GM21526 (cell line): ENCODE results near the gene ZC3H8.
"Not testable (repeated sequence)": the region's sequence is repeated elsewhere in the genome, so short reads cannot be mapped to it uniquely, and the experiment has no call there.

ENCODE experiments used
- ATAC-seq: cut with Tn5 transposase; IDR thresholded peaks from one replicate; pipeline ENCODE4 v1.9.1; 2021; ENCODE audit warnings: moderate library complexity; ENCODE audit not compliant: unreplicated experiment, low FRiP score

Gene ZC3H8

DNA sequence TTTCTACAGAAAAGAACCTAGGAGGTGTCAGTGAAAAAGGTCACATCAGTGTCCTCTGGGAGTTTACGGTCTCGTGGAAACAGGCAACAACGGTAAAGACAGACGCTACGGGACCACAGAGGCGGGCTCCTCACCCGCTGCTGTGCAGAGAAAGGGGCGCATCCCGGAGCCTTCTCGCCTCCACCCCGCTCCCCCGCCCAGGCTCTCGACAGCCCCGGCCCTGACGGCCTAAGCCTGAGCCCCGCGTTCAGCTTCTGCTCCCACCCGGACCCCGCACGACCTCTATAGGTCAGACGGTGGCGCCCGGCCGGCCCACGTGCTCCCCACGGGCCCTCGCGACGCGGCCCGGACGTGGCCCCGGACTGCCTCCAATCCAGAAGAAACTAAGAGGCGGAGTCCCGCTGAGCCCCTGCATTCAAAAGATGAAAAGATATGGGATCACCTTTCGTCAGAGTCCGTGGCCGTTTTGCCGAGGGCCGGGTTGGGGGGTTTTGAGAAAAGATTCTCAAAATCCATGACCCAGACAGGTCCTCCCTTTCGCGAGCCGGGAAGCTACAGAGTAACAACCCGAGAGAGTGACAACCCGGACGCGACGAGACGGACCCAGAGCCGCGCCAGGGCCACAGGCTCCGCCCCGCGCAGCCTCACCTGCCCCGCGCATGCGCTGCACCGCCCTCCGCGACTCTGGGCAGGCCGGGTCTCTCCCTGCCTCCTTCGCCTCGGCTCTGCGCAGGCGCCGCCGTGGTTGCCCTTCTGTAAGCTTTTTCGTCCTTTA lies at the start of gene ZC3H8:
Gene ZC3H8 (minus strand): TSS at position 577 of the 775 bp plus-strand sequence. CDS start 61 bp downstream, at position 516.
- peak; percentile 85 for ATAC-seq

DNA sequence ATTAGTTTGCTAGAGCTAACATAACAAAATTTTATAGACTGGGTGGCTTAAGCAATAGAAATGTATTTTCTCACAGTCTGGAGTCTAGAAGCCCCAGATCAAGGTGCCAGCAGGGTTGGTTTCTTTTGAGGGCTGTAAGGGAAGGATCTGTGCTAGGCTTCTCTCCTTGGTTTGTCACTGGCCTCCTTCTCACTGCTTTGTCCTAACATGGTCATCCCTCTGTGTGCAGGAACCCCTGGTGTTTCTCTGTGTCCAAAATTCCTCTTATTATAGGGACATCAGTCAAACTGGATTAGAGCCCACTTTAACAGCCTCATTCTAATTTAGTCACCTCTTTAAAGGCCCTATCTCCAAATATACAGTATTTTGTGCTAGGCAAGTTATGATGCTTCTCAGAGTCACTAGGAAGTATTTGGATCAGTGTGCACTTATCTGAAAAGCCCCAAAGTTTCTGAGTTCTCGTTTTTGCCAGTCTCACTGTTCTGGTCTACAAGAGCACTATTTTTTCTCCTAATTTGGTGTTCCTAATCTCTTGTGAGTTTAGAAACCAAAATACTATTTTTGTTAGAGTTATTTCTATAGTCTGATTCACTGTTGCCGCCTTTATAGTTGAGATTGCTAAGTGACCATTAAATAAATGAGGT lies 49.6 kb upstream of the ZC3H8 start:
- ATAC-seq: no peak

- no peak for ATAC-seq
These were observed 47.1 kb upstream of the ZC3H8 start for GRCh38 chr2:112301973-112302372.

DNA sequence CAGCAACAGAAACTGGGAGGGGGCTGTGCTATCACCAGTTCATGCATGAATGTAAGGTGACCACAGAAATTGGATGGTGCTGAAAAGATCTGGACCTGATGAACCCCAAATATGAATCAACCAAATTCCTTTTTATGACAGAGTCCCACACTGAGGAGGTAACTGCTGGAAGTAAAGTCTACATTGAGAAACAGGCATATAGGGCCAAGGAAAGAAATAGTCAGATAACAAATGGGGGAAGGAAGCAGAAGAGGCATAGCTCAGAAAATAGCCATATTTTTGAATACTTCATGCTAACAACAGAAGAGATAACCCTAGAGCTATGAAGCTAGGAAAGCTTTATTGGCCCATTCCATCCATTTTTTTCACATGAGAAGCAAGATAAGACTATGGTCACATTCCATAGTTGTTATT lies 46.3 kb upstream of the ZC3H8 start:
- no peak for ATAC-seq

DNA sequence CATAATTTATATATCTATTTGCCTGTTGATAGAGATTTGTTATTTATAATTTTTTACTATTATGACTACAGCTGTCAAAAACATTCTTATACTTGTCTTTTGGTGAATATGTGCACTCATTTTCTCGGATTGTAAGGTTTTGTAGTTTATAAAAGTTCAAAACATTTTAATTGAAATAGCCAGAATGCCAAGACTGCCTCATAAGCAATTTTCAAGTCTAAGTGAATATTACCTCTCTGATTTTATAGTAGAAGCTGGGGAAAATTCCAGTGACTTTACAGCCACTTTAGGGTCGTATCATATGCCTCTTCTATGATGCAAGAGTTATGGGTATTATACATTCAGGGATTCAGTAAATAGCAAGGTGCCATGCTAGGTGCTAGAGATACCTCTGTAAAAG lies 41.6 kb upstream of the ZC3H8 start:
- no peak for ATAC-seq

GRCh38 chr2:112295407-112296078 lies 40.7 kb upstream of the ZC3H8 start:
- ATAC-seq: no peak

GRCh38 chr2:112293636-112294401 lies 39.0 kb upstream of the ZC3H8 start:
- ATAC-seq: no peak

DNA sequence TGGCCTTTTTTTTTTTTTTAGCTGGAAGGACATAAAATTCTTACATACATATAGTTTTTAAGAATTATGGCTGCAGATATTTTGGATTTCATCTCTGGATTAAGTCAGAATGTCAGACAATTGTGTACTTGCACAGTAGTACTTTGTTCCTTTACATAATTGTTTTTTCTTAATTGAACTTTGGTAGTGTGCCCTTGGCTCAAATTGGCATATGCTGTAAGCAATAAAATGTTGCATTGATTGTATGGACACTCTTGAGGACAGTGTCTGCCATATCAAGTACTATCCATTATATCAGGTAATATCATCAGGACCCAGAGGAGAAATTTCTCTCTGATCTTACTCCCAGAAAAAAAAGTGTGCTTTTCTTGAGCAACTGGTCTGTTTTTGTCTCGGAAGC lies 35.8 kb upstream of the ZC3H8 start:
- ATAC-seq: no peak

DNA sequence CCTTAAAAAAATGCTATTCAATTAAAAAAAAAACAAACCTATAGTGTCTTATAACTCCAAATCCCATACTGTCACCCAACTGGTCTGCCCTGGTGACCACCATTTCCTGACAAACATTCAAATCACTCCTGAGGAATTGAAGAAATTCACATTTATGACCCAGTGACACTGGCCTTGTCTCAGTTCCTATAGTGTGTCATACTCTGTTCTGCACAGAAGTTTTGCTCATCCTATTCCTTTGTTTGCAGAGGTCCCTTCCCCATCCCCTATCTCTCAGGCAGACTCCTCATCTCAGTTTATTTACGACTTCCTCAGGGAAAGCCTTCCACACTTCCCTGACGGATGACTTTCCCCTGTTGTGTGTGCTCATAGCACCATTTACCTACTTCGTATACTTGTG lies 35.2 kb upstream of the ZC3H8 start:
- ATAC-seq: no peak

DNA sequence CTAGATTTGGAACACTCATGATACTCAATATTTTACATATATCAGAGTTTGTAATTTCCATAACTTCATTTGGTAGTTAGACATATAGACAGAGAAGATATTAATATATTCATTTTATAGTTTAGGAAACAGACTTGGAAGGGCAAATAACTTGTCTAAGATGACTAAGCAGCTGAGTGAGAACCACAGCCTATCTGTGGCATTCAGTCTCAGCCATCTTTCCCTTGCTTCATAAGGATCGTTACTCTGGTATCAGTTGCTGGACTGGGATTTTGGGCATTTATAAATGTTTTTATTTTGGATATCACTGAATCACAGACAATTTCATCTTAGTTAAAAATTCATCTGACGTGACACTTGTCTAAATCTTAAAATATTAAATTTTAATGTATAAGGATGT lies 28.7 kb upstream of the ZC3H8 start:
- ATAC-seq: not testable (repeated sequence)

DNA sequence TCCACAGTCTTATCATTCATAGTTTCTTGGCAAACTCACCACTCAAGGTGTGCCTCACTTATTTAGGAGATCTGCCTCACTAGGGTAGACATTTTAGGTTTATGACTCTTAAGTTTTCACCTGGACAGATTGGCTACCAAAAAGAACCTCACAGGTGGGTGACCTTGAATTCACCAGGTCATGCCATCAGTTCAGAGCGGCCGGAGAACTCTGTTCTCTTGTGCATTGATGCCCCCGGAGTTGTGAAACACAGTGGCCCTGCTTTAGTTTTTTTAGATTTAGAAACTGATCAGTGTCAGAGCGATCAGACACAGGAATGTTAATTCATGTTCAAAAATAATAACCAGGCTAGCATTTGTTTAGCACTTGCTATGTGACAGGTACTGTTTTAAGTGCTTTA lies 27.2 kb upstream of the ZC3H8 start:
- not testable (repeated sequence) for ATAC-seq

DNA sequence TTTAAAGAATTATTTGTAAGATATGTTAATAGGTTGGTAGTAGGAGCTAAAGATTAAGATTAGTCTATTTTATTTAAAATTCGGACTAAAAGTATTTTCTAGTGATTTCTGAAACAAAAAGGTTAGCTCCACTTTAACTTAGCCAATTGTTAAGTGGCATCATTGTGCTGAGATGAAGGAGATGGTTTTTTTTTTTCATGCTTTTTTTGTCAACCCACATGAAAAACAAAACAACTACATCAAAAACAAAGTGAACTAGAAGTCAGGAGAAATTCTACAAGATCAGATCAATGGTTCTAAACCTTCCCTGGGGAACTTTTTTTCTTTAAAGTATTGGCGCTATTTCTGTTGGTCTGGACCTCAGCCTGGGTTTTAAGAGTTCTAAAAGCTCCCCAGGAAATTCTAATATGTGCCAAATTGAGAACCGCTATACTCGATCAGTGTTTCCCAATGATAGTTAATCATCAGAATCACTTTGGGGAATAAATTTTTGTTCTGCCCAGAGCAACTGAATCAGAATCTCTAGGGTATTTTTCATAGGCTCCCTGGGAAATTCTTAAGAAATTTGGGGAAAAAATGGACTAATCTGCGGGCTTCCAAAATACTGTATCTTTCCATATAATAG lies 22.9 kb upstream of the ZC3H8 start:
- ATAC-seq: no peak

DNA sequence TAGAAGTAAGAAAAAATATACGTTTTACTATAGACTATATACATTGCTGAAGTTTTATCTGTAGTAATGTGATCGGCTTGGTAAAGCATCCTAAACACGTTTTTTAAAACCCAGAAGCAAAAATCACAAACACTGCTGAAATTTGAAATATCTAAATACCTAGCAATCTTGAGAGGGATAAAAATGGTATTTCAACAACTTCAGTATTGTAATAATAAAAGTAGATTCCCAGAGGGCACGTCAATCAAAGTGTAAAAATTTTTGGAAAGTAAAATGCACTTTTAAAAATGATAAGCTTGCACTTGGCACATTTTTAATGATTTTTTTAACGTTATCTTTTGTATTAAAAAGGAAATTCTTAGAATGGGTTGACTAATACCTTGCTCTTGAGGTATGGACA lies 22.1 kb upstream of the ZC3H8 start:
- no peak for ATAC-seq

DNA sequence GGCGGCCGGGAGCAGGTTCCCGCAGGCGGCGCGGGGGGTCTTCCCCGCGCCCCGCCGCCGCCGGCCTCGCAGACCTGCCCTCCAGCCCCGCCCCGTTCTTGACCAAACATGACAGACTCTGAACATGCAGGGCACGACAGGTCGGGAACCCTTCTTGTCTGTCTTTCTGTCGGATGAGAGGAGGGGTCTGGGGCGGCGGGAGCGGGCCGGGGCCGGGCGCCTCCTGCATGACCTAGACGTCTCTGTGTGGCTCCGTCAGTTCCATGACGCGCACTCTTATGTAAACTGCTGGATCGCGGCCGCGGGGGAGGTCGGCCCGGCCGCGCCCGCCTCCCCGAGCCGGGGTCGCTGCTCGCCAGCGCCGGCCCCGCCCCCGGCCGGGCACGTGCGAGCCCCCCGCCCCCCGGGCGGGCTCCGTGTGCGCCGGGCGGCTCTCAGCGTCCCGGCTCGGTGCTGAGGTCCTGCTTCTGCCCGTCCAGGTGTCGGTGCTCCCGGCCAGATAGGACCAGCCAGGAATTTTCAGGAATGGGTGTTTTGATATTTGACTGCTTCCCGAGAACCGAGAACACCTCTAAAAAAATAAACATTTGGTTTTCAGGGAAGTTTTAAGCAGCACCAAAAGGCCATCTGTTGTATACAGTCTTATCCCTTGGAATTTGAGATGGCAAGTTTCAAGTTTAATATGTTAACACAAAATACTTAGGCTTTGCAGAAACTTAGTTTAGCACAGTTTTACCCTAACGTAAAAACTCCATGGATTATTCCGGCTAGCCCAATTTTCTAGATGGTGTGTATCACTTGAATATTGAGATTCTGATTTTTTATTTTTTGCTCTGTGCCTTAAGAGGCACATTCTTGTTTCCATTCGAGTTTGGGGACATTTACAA lies 21.3 kb upstream of the ZC3H8 start:
- ATAC-seq: peak; percentile 42

- peak; percentile 89 for ATAC-seq
These were observed 20.6 kb upstream of the ZC3H8 start, which contains the start of gene ZC3H6 for GRCh38 chr2:112275311-112275886. Gene ZC3H6, plus strand, starts transcription at chr2:112275597. Its CDS starts 398 bp downstream, at chr2:112275995.

GRCh38 chr2:112273349-112273748 lies 18.5 kb upstream of the ZC3H8 start:
- ATAC-seq: no peak

DNA sequence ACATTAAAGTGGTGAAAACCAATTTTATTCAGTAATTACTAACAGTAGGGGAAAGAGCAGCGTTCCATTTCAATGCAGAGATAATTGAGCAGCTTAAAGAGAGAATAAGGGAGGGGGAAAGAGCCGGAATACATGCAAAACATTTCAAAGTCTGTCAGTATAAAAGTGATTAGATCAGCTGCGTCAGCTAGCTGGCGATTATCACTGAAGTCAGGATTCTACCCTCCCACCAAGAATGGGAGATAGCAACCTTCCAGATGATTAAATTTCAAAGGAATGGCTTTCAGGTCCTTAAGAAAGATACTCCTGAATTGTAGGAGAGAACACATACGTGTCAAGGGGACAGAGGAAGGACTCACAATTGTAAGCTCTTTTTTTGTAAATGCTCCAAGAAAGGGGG lies 17.8 kb upstream of the ZC3H8 start:
- ATAC-seq: no peak

DNA sequence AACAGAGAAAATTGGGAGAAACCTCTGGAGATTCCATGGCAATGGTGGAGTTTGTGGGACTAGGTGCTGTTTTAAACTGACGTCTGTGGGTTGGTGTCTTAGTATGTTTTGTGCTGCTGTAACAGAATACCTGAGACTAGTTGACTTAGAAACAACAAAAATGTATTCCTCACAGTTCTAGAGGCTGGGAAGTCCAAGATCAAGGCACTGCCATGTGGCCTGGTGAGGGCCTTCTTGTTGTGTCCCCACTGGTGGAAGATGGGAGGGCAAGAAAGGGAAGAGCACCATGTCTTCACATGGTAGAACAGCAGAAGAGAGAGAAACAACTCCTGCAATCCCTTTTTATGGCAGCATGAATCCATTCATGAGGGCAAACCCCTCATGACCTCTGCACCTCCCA lies 13.7 kb upstream of the ZC3H8 start:
- ATAC-seq: no peak

GRCh38 chr2:112262876-112263275 lies 8.0 kb upstream of the ZC3H8 start:
- no peak for ATAC-seq
